Tibial nerve (tissue), 3 donors: Measurements from ENCODE around the gene GSTM2.

ENCODE experiments used
- POLR2A ChIP-seq, 2 donors: fragments of 450-650 bp; IDR thresholded peaks; one replicate each; pipeline ENCODE4 v1.6.1; 2017; ENCODE audit warnings: antibody characterized with exemption in 2 of 2, mild to moderate bottlenecking in 2 of 2, moderate library complexity in 2 of 2
- TF ChIP-seq, protein P1 (sequence below), 5 experiments: fragments of 200-600 bp in 3 of 5; fragments of 450-650 bp in 2 of 5; sonication (generic) in 3 of 5; IDR thresholded peaks; one replicate each; pipeline ENCODE4 v1.5.1; 2016 to 2019; ENCODE audit warnings: antibody characterized with exemption in 5 of 5, mild to moderate bottlenecking in 3 of 5, moderate library complexity in 2 of 5

- TF ChIP-seq POLR2A (IDR thresholded peaks at IDR 0.05): no peak
- TF ChIP-seq, protein P1, sequence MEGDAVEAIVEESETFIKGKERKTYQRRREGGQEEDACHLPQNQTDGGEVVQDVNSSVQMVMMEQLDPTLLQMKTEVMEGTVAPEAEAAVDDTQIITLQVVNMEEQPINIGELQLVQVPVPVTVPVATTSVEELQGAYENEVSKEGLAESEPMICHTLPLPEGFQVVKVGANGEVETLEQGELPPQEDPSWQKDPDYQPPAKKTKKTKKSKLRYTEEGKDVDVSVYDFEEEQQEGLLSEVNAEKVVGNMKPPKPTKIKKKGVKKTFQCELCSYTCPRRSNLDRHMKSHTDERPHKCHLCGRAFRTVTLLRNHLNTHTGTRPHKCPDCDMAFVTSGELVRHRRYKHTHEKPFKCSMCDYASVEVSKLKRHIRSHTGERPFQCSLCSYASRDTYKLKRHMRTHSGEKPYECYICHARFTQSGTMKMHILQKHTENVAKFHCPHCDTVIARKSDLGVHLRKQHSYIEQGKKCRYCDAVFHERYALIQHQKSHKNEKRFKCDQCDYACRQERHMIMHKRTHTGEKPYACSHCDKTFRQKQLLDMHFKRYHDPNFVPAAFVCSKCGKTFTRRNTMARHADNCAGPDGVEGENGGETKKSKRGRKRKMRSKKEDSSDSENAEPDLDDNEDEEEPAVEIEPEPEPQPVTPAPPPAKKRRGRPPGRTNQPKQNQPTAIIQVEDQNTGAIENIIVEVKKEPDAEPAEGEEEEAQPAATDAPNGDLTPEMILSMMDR (IDR thresholded peaks at IDR 0.05): no peak
Measured at GRCh38 chr1:109625601-109626560, 42.0 kb upstream of the GSTM2 start.
